GM23338 (cell line): Measurements from ENCODE around the gene OR5A1. TPM values are rescaled to one million over a fixed set of nuclear protein-coding genes. Genes with fewer than 3 reads are reported as not detected.
A peak's percentile ranks its signal among the peaks of the same experiment; 100 is the strongest.

ENCODE experiments used
- ATAC-seq: fragments of 200-7000 bp; cut with Tn5 transposase; 3 replicates; pipeline ENCODE4 v1.9.1; 2020
- DNase-seq: peaks from one replicate; pipeline ENCODE4 v3.0.0-alpha.2; 2015; ENCODE audit warnings: low spot score
- H2AFZ ChIP-seq: fragments of 200-600 bp; sonication (generic); 2 replicates; pipeline ENCODE4 v1.8.0; 2016; ENCODE audit warnings: antibody characterized with exemption, mild to moderate bottlenecking, moderate library complexity
- H3F3A ChIP-seq: fragments of 200-600 bp; sonication (generic); replicated peaks from 2 replicates; pipeline ENCODE4 v1.8.0; 2017; ENCODE audit warnings: antibody characterized with exemption, mixed run types, low read depth
- H3K27ac ChIP-seq: fragments of 200-600 bp; sonication (generic); 2 replicates; pipeline ENCODE4 v1.6.1; 2016; ENCODE audit warnings: low read depth
- H3K27me3 ChIP-seq: fragments of 200-600 bp; sonication (generic); 2 replicates; pipeline ENCODE4 v1.8.0; 2016; ENCODE audit warnings: mild to moderate bottlenecking, mixed run types, moderate library complexity; ENCODE audit not compliant: insufficient read depth
- H3K36me3 ChIP-seq: fragments of 200-600 bp; sonication (generic); 2 replicates; pipeline ENCODE4 v1.8.0; 2016; ENCODE audit warnings: mild to moderate bottlenecking; ENCODE audit not compliant: insufficient read depth
- H3K4me1 ChIP-seq: fragments of 200-600 bp; sonication (generic); 2 replicates; pipeline ENCODE4 v1.8.0; 2016; ENCODE audit warnings: mild to moderate bottlenecking, moderate library complexity; ENCODE audit not compliant: insufficient read depth
- H3K4me2 ChIP-seq: fragments of 200-600 bp; sonication (generic); 2 replicates; pipeline ENCODE4 v1.7.1; 2017; ENCODE audit warnings: mixed run types
- H3K4me3 ChIP-seq: fragments of 200-600 bp; sonication (generic); 2 replicates; pipeline ENCODE4 v1.6.1; 2016; ENCODE audit warnings: mixed run types
- H3K79me2 ChIP-seq: fragments of 200-600 bp; sonication (generic); replicated peaks from 2 replicates; pipeline ENCODE4 v1.8.0; 2017; ENCODE audit warnings: mild to moderate bottlenecking; ENCODE audit not compliant: insufficient read depth
- H3K9me2 ChIP-seq: fragments of 200-600 bp; sonication (generic); 2 replicates; pipeline ENCODE4 v1.8.0; 2017; ENCODE audit not compliant: insufficient read depth
- H4K20me1 ChIP-seq: fragments of 200-600 bp; sonication (generic); replicated peaks from 2 replicates; pipeline ENCODE4 v1.8.0; 2017; ENCODE audit warnings: mild to moderate bottlenecking; ENCODE audit not compliant: insufficient read depth
- H3K27ac Mint-ChIP-seq: 2 replicates; pipeline ENCODE4 v1.8.0; 2020; ENCODE audit warnings: inconsistent platforms, mild to moderate bottlenecking, moderate library complexity, mixed read lengths
- H3K27me3 Mint-ChIP-seq: 3 replicates; pipeline ENCODE4 v1.8.0; 2022; ENCODE audit warnings: low read depth, mild to moderate bottlenecking, moderate library complexity, mixed read lengths, inconsistent platforms; ENCODE audit not compliant: insufficient read depth, poor library complexity
- H3K36me3 Mint-ChIP-seq: 3 replicates; pipeline ENCODE4 v1.8.0; 2021; ENCODE audit warnings: low read depth, mild to moderate bottlenecking, inconsistent platforms, moderate library complexity, mixed read lengths
- H3K4me1 Mint-ChIP-seq: 3 replicates; pipeline ENCODE4 v1.8.0; 2020; ENCODE audit warnings: mild to moderate bottlenecking, inconsistent platforms, mixed read lengths
- H3K4me3 Mint-ChIP-seq: 3 replicates; pipeline ENCODE4 v1.8.0; 2021; ENCODE audit warnings: moderate library complexity, mild to moderate bottlenecking, inconsistent platforms, mixed read lengths
- H3K9me3 Mint-ChIP-seq: 3 replicates; pipeline ENCODE4 v1.8.0; 2020; ENCODE audit warnings: moderate library complexity, mild to moderate bottlenecking, inconsistent platforms, mixed read lengths
- CREB1 ChIP-seq: fragments of 250-450 bp; sonication (Bioruptor Pico); IDR thresholded peaks from 2 replicates; pipeline ENCODE4 v1.5.0; 2020; ENCODE audit warnings: low read depth, mild to moderate bottlenecking, moderate library complexity
- CTCF ChIP-seq, 2 experiments: fragments of 200-600 bp in 1 of 2; sonication (generic) in 1 of 2; conservative IDR thresholded peaks; 2 replicates each; pipeline versions ENCODE4 v1.5.1 to v1.6.1; 2016 to 2017; ENCODE audit warnings: antibody characterized with exemption in 2 of 2, low read depth in 2 of 2, mild to moderate bottlenecking in 2 of 2, moderate library complexity in 1 of 2
- POLR2AphosphoS5 ChIP-seq: IDR thresholded peaks from 2 replicates; pipeline ENCODE4 v1.6.1; 2016; ENCODE audit warnings: antibody characterized with exemption, low read depth
- REST ChIP-seq: IDR thresholded peaks from one replicate; pipeline ENCODE4 v1.6.1; 2018; ENCODE audit warnings: antibody characterized with exemption; ENCODE audit not compliant: unreplicated experiment
- STAT1 ChIP-seq: IDR thresholded peaks from one replicate; pipeline ENCODE4 v1.6.1; 2016; ENCODE audit warnings: antibody characterized with exemption; ENCODE audit not compliant: unreplicated experiment
- ZNF114 ChIP-seq: fragments of 250-450 bp; sonication (Bioruptor Pico); IDR thresholded peaks from 2 replicates; pipeline ENCODE4 v1.5.0; 2020; ENCODE audit warnings: mild to moderate bottlenecking, moderate library complexity
- ZNF331 ChIP-seq: fragments of 250-450 bp; sonication (Bioruptor Pico); IDR thresholded peaks from 2 replicates; pipeline ENCODE4 v1.5.0; 2020; ENCODE audit warnings: low read depth, mild to moderate bottlenecking, moderate library complexity
- polyA plus RNA-seq: library from polyadenylated mRNA; unstranded; fragments of >200 nt; fragmentation: Nextera tagmentation; extraction: Ambion mirVana; gene quantifications from 2 replicates; pipeline ENCODE4 v1.2.1, GENCODE V29; 2016
- total RNA-seq: library from RNA; depleted of rRNA; stranded (reverse); fragments of >200 nt; shearing (Covaris generic); gene quantifications from 2 replicates; pipeline ENCODE4 v1.2.3, GENCODE V29; 2014

The OR5A1 gene
- total and polyA plus RNA-seq, 2 experiments from 2014 or later = 0.03 TPM; not detected in 1

- Histone ChIP-seq H3K4me3 (no peak overlapping the region), H3K27me3 (no peaks in the 10 kb centered on the region), H3K36me3 (no peaks in the 10 kb centered on the region), H3K27ac (no peak overlapping the region), H4K20me1 (no peaks in the 10 kb centered on the region), H3F3A (no peaks in the 10 kb centered on the region), H2AFZ (peak overlapping the region; percentile 33; the same call in 1 of the 2 replicates), H3K9me2 (0 out of 2 replicates have a peak, but pooled peaks cover 6% of the 10 kb centered on the region), H3K79me2 (no peaks in the 10 kb centered on the region), H3K4me2 (no peak overlapping the region), H3K4me1 (no peaks in the 10 kb centered on the region)
- TF ChIP-seq CTCF (conservative IDR thresholded peaks at IDR 0.05; ENCODE audit: low read depth in 2 of 2) (peak; percentile 17 to 26; a peak in 2 of 4 replicates), STAT1 (no peak)
- no peaks in the 10 kb centered on the region for H3K36me3 Mint-ChIP-seq
- H3K9me3 Mint-ChIP-seq = no peaks in the 10 kb centered on the region; the same call in 2 of the 3 replicates
- no peak overlapping the region for H3K27ac Mint-ChIP-seq
- DNase-seq (peak; percentile 15), ATAC-seq (peak; percentile 54)
- no peak overlapping the region for H3K4me3 Mint-ChIP-seq
- no peaks in the 10 kb centered on the region for H3K27me3 Mint-ChIP-seq
- H3K4me1 Mint-ChIP-seq = no peaks in the 10 kb centered on the region
Measured at GRCh38 chr11:59463190-59463641, 26.9 kb downstream of the OR5A1 start.

GRCh38 chr11:59473015-59473414, 36.7 kb downstream of the OR5A1 start, which contains the start of gene OR4D10:
OR4D10 (plus strand) TSS chr11:59473315; CDS start chr11:59477430, 4,115 bp downstream.
- H3K27me3 ChIP-seq = no peaks in the 10 kb centered on the region
- no peak within 1 kb of the TSS for H3K4me3 ChIP-seq
- no peak for ATAC-seq
- no peak within 1 kb of the TSS for H3K27ac ChIP-seq
- H2AFZ ChIP-seq = no peak within 1 kb of the TSS
- H3K36me3 Mint-ChIP-seq = no peaks in the 10 kb centered on the region
- H3K36me3 ChIP-seq = no peaks in the 10 kb centered on the region
- no peaks in the 10 kb centered on the region for H3F3A ChIP-seq
- H3K79me2 ChIP-seq = no peaks in the 10 kb centered on the region
- H3K27me3 Mint-ChIP-seq = peaks cover 2% of the 10 kb centered on the region
- no peaks in the 10 kb centered on the region for H4K20me1 ChIP-seq
- no peaks in the 10 kb centered on the region for H3K4me1 ChIP-seq
- no peak for DNase-seq
- no peak within 1 kb of the TSS for H3K4me2 ChIP-seq
- no peaks in the 10 kb centered on the region for H3K4me1 Mint-ChIP-seq
- H3K9me3 Mint-ChIP-seq = no peaks in the 10 kb centered on the region
- no peak within 1 kb of the TSS for H3K27ac Mint-ChIP-seq
- no peaks in the 10 kb centered on the region for H3K9me2 ChIP-seq
- H3K4me3 Mint-ChIP-seq = no peak within 1 kb of the TSS
- TF ChIP-seq CTCF (conservative IDR thresholded peaks at IDR 0.05; ENCODE audit: low read depth in 2 of 2) (no peak), REST (no peak), ZNF331 (CRISPR knock-in tag) (no peak), CREB1 (no peak), POLR2AphosphoS5 (no peak), ZNF114 (no peak)
